Suppressor macrophage treated with lipopolysaccharide for 1 hour (primary cell): ENCODE results near the gene ARPC3.
"Not testable (repeated sequence)": the region's sequence is repeated elsewhere in the genome, so short reads cannot be mapped to it uniquely, and the experiment has no call there.

Experiments used
- DNase-seq, 3 donors: peaks; one replicate each; pipeline ENCODE4 v3.0.0-alpha.2; 2020 to 2022

Gene ARPC3

DNA sequence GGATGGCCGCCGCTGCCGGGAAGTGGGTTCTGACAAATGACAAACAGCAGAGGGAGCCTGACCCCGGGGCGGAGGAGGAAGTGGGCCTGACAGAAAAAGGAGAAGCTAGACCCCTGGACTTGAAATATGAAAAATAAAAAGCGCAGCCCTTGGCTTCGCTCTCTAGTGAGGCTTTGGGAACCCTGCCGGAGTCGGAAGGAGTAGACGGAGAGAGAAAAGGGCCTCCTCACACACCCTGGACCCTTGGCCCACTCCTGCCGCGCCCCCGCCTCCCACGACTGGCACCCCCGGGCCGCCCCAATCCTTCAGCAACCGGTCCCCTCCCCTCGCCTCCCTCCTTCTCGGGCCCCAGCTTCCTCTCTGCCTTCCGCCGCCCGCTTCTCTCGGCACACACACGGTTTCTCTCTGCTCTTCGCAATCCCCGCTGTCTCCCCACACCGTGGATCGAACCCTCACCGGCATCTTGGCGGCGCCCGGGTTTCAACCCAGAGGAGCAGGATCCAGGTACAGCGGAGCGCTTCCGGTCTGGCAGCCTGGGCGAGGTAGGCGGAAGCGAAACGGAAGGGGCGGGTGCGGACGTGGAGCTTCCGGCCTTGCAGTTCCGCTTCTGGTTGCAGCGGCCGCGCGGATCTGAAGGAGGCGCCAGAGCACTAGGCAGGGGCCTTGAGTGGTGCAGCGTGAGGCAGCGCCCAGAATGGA lies at the start of gene ARPC3:
ARPC3 (minus strand) TSS at position 539 of the 699 bp plus-strand sequence; CDS start at position 462, 77 bp downstream.
- peak; percentile 97 to 99 (median 98) for DNase-seq

DNA sequence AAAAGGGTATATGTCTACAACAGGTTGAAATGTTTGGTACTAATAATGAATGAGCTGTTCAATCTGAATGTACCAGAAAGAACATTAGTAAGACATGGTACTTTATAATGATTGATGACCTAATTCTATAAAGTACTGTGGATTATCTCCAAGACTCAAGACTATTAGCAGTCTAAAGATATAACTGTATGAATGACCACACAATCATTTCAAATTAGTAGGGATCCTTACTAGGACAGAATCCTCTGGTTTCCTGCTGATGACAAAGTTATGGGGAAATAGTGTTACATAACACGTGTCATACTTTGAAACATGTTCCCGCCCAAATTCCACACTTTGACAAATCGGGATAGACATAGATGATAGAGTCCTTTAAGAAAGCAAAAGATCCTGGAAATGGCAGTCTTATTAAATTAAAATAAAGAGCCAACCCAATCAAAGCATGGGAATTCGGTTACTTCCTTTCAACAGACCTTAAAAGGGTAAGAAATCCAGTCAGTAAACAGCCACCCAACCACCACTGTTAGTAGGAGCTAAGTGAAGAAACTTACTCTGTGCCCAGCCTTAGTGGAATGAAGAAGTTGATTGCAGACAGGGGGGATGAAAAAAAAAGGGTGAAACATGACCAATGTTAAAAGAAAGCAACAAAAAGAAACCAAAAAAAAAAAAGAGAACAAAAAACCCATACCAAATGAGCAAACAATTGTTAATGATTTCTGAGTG lies 49.0 kb upstream of the ARPC3 start:
- peak; percentile 66 to 85 (median 78) for DNase-seq

DNA sequence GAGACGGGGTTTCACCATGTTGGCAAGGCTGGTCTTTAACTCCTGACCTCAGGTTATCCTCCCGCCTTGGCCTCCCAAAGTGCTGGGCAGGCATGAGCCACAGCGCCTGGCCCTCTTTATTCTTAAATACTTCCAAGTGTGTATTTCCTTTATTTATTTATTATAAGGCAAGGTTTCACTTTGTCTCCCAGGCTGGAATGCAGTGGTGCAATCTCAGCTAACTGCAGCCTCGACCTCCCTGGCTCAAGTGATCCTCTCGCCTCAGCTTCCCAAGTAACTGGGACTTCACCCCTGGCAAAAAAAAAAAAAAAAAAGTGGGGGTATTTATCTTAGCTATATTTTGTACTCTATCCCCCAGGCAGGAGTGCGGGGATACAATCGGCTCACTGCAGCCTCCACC lies 25.3 kb upstream of the ARPC3 start:
- no peak for DNase-seq

DNA sequence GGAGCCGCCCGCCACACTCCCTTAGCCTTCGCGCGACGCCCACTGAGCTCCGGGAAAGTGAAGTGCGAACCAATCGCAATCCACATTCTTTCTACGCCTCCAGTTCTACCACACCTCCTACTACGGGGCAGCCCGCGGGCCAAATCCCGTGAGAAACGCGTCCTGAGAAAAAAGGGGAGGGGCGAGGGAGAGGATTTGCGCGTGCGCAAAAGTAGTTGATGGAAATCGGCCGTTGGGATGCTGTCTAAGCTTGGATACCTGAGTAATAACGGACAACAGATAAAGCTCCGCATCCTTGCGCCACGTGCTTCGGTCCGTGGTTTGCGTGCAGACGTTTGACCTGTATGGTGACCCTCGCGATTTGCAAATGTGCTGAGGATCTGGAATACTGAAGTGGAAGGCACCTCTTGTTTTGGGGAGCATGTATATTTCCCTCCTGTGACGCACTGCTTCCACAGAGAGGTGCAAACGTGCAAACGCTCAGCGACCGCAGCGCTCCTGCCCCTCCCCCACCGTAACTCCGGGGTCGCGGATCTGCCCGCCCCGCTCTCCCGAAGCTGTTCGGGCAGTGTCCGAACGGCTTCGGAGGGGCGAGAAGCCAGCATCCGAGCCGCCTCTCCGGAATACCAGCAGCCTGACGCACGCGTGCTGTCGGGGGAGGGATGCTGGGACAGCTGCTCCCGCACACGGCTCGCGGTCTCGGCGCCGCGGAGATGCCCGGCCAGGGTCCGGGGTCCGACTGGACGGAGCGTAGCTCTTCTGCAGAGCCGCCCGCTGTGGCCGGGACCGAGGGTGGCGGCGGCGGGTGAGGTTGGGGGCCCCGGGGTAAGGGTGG lies 18.3 kb upstream of the ARPC3 start, which contains the start of the genes FAM216A and GPN3:
FAM216A (plus strand) TSS at position 632 of the 835 bp plus-strand sequence; CDS start at position 663, 31 bp downstream.
GPN3 (minus strand) TSS at position 44 of the 835 bp plus-strand sequence. CDS start 54 bp downstream, outside the sequence.
- DNase-seq: peak; percentile 98 to 99 (median 99)

DNA sequence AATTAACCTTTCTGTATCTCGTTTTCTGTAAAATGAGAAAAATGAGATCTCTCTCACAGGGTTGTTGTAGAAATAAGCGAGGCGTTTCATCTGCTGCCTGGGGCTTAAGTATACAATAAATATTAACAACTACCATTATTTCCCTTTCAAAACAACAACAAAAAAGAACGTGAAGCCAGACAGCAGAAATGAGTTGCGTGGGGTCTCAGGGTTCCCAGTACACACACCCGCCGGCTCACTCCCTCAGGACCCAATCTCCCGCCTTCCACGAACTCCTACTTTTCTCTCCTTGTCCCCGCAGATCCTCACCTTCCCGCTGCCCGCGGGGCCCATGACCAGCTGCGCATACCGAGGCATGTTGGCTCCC lies 17.7 kb upstream of the ARPC3 start:
- DNase-seq: no peak

DNA sequence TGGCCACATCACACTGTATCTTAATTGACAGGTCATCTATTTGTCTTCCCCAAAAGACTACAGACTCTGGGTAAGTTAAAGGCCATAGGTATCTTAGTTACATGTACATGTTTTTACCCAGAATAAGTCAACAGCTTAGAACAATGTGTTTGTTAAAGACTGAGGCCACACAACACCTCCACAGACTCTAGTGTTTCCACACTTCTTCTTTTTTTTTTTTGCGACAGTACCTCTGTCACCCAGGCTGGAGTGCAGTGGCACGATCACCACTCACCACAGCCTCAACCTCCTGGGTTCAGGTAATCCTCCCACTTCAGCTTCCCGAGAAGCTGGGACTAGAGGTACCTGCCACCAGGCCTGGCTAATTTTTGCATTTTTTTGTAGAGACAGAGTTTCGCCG lies 16.7 kb upstream of the ARPC3 start:
- no peak for DNase-seq

DNA sequence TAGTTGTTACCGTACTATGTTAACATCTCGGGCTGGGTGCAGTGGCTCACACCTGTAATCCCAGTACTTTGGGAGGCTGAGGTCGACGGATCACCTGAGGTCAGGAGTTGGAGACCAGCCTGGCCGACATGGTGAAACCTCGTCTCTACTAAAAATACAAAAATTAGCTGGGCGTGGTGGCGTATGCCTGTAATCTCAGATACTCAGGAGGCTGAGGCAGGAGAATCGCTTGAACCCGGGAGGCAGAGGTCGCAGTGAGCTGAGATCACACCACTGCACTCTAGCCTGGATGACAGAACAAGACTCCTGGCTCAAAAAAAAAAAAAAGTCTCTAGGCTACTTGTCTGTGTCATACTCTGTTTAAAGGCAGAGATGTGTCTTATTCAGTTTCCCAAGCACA lies 15.6 kb upstream of the ARPC3 start:
- DNase-seq: not testable (repeated sequence)

DNA sequence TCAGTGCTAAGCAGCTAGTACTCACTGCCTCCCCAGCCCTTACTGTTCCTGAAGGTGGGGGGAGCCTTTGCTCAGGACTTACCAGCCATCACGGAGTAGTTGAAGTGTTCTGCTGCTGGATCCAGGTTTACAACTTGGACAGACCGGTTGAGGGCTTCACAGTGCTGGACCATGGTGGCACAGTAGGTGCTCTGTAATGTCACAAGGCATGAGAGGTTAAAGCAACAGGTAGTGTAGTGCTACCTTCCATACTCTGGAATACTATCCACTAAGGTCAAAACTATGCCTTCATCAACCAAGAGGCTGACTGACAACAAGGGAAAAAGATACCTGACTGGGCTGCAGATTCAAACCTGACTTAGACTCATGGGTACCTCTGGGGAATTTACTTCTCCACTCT lies 14.9 kb upstream of the ARPC3 start:
- DNase-seq: no peak

DNA sequence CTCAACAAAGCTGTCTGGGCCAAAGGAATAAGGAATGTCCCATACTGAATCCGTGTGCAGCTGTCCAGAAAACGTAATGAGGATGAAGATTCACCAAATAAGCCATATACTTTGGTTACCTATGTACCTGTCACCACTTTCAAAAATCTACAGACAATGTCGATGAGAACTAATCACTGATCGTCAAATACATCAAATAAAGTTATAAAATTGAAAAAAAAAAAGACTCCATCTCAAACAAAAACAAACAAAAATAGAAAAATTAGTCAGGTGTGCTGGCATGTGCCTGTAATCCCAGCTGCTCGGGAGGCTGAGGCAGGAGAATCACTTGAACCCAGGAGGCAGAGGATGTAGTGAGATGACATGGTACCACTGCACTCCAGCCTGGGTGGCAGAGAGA lies 11.1 kb upstream of the ARPC3 start:
- DNase-seq: not testable (repeated sequence)

DNA sequence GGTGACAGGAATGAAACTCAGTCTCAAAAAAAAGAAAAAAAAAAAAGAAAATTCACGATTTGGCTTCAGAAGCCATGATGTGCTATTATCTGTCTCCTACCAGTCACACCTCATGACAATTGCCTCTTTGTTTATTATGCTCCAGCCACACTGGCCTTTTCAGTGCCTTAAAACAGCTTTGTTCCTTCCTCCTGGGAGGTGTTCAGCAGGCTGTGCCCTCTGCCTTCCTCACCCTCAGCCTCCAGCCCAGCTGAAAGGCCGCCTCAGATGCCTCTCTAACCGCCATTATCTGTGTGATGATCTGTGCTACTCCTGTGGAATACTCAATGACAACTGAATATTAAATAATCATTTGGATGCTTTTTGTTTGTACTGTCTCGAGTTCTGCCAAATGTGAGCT lies 8.6 kb upstream of the ARPC3 start:
- no peak for DNase-seq

DNA sequence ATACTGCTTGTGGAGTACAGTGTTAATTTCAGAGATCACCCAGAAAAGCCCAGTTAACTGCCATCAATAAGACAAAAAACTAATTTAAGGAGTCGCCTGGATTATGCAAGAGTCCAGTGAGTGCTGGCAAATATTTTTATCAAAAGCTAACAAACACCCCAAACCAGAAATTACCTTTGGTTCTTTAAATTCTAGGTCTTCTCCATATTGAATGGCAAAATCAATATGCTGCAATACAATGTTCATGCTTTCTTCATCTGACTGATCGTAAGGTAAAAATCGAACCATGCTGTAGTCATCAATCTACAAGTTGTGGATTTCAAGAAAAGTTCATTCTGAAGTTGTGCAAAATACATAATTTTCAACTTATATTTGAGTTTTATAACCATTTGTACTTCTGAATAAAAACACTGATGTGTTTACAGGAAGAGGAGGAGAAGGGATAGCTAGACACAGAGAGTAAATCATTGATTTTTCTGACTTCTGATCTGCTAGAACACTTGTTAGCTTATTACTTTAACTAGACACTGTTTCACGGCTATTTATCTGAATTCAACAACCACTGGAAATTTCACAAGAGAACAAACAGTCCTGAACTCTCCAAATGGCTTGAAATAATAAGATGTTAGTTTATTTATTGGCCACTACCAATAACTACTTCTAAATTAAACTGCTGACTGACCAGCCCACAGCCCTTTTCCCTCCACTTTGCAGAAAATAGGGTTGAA lies 3.6 kb upstream of the ARPC3 start:
- no peak for DNase-seq

DNA sequence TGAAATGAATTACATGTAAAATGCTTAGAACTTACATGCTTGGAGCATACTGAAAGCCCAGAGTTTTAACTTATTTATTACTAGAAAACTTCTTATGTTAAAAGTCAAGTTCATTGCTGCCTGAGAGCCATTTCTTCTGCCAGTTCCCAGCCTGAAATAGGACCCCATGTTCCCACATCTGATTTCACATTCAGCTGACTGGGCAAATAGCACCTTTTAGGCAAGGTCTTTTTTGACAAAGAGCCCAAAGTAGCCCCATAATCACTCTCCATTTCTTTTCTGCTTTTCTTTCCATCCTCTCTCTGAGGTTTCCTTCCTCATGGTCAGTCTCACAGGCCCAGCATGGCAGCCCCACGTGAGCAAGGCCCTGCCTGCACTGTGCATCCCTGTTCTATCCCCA lies 1.1 kb upstream of the ARPC3 start:
- DNase-seq: no peak

DNA sequence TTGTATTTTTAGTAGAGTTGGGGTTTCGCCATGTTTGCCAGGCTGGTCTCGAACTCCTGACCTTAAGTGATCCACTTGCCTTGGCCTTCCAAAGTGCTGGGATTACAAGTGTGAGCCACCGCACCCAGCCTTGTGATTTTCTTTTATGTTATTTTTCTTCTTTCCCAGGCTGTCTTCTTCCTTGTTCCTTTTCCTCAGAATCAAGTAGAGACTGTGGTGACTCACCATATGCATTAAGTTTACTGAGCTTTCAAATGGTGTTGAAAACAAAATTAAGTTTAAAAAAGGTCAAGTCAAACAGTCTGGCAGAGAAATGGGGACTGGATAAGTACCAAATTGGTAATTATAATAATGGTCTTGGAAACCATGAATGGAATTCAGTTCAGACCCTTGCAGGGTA lies 5.7 kb downstream of the ARPC3 start:
- DNase-seq: peak in 2 of 3 donors; percentile 36 to 53

DNA sequence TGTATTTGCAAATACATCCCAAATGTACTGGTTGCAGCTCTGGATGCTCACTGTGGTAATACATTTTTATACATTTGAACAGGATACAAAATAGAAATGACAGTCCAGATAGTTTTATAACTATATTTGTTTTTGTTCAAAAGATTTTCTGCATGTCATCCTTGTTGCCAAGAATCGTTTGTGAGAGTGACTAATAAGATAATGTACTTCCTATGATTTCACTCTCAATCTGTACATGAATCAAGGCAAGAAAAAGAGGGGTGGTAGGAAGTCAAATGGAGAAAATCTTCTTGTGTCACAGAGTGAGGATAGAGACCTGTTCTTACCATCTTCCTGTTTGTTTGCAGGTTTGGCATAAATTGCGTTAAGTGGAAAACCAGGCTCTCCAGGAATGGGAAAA lies 13.9 kb downstream of the ARPC3 start:
- no peak for DNase-seq

DNA sequence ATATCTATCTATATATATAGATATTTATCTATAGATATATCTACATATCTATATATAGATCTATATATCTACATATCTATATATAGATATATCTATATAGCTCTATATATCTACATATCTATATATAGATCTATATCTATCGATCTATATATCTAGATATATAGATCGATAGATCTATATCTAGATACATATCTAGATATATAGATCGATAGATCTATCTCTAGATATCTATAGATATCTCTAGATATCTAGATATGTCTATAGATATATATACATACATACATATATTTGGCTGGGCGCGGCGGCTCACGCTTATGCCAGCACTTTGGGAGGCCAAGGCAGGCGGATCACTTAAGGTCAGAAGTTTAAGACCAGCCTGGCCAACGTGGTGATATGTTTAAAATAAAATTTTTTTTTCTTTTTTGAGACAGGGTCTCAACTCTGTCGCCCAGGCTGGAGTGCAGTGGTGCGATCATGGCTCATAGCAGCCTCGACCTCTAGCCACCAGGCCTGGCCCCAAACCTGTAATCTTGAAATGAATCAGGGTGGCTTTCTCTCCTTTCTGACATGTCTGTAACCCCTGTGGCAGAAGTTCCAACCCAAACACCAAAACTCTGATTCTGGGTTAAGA lies 18.1 kb downstream of the ARPC3 start:
- DNase-seq: no peak

DNA sequence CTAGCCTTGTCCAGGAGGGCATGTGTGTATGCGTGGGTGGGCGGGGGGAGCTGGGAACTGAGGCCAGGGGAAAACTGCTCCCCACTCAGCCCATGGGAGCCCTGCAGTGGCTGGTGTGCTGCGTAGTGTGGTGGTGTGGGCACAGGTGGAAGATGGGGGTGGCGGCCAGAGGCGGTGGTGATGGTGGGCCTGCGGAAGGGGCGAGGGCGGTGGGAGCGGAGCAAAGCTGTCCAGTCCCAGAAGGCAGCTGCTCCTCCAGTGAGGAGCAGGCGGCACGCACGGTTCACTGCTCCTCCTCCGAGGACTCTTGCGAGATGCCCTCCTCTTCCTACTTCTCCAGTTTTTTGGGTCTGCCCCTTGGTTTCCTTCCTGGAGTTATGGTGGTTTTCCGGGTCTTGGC lies 20.5 kb downstream of the ARPC3 start:
- DNase-seq: not testable (repeated sequence)

DNA sequence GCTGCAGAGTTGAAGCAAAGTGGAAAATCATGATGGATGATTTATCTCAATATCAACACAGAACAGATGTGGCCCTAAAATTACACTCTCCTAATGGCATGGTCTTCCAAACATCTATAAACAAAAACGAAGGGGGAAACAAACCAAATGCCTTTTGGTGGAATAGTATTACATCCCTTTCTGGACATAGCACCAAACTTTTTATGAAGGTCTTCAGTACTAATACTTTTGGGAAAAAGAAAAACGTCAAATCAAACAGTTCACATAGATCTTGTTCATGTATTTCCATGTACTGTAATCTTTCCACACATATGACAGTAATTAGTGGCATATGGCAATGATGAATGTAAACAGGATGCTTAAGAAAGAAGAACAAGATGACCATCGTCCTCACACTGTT lies 23.7 kb downstream of the ARPC3 start:
- DNase-seq: no peak

DNA sequence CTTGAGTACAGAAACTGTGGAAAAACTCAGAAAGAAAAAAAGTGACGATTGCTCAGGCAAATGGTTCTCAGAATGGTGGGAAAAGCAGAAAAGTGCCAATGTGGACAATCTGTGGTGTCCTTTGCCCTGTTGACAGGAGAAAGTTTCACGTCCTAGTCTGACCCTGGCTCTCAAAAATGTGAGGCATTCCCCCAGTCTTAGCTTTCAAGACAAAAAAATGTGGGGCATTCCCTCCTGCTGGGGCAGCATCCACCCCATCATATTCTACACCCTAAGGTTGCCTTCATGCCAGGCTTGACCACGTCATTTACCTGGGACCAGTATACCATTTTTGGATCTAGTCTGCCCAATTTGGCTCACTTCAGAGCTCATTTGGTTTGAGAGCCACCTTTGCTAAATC lies 25.9 kb downstream of the ARPC3 start:
- no peak for DNase-seq

DNA sequence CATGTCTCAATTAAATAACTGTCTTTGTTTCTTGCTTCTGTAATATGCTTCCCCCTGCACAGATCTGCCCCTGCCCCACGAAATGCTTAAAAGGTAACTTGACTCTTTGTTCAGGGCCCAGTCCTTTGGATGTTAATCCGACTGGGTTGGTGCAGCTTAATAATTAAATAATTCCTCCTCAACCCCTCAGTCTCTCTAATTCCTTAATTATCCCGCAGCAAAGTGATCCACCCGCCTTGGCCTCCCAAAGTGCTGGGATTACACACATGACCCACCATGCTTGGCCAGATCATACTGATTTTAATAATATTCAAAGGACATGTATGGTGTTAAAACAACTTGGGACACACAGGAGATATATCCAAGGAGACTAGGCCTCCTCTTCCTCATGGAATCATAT lies 28.4 kb downstream of the ARPC3 start:
- no peak for DNase-seq

DNA sequence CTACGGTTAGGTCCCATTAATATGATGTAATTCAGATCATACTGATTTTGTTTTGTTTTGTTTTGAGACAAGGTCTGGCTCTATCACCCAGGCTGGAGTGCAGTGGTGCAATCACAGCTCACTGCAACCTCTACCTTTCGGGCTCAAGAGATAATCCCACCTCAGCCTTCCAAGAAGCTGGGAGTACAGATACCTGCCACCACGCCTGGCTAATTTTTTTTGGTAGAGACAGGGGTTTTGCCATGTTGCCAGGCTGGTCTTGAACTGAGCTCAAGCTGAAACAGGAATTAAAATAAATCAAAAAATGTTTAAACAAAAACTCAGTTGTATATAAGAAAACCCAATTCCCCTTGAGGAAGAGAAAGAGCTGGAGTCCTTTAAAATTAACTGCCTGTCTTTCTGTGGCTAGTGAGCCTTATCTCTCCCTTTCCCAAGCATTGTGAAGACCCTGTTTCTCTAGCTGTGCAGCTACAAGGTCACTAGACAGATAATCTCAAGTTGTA lies 28.9 kb downstream of the ARPC3 start:
- no peak for DNase-seq

DNA sequence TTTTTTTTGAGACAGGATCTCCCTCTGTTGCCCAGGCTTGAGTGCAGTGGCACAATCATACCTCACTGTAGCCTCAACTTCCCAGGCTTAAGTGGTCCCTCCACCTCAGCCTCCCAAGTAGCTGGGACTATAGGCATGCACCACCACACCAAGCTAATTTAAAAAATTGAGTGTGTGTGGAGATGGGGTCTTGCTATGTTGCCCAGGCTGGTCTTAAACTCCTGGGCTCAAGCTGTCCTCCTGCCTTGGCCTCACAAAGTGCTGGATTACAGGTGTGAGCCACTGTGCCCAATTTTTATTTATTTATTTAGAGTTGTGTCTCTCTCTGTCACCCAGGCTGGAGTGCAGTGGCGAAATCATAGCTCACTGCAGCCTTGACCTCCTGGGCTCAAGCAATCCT lies 29.5 kb downstream of the ARPC3 start:
- not testable (repeated sequence) for DNase-seq

DNA sequence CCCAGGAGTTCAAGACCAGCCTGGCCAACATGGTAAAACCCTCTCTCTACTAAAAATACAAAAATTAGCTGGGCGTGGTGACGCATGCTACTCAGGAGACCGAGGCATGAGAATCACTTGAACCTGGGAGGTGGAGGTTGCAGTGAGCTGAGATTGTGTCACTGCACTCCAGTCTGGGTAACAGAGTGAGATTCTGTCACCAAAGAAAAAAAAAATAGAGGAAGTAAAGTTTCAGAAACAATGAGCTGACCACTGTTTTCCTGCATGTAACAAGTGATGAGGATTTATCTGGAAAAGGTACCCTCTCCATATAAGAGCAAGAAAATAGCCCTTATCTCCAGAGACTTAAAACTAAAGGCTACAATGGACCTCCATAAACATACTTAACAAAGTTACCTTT lies 33.0 kb downstream of the ARPC3 start:
- peak; percentile 15 to 52 (median 49) for DNase-seq
